Stimulated activated CD4-positive, alpha-beta T cell treated with anti-CD3 and anti-CD28 coated beads, Interleukin-15, amount 100 ng/mL, for 1 hour (primary cell): ENCODE measurements around the gene KCNIP1.
"Not testable (repeated sequence)": the region's sequence is repeated elsewhere in the genome, so short reads cannot be mapped to it uniquely, and the experiment has no call there.

ENCODE experiments used
- DNase-seq, 2 donors: peaks; one replicate each; pipeline ENCODE4 v3.0.0-alpha.2; 2020; ENCODE audit warnings: low read depth in 1 of 2, low spot score in 1 of 2

Gene KCNIP1

DNA sequence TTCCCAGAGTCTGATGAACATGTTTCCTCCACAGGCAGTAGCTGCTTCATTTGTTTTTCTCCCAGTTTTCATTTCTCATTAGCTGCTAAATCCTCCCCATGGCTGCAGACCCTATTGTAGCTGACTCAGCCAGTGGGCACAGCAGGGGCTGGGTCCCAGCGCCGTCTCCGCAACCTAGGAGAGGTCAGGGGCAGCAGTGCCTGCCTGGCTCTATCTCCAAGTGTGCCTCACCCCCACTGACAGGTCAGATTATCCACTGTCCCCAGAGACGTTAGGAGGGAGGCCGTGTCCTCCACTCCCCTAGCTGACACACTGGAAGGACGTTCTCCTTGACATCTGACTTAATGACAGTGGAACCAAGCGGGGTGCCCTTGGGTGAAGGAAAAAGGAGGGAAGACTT lies 31.1 kb downstream of the KCNIP1 start:
- no peak for DNase-seq

- DNase-seq, result no peak
Measured at GRCh38 chr5:170536525-170536924, 32.7 kb downstream of the KCNIP1 start.

GRCh38 chr5:170537451-170538095 lies 33.8 kb downstream of the KCNIP1 start:
- DNase-seq, result no peak

DNA sequence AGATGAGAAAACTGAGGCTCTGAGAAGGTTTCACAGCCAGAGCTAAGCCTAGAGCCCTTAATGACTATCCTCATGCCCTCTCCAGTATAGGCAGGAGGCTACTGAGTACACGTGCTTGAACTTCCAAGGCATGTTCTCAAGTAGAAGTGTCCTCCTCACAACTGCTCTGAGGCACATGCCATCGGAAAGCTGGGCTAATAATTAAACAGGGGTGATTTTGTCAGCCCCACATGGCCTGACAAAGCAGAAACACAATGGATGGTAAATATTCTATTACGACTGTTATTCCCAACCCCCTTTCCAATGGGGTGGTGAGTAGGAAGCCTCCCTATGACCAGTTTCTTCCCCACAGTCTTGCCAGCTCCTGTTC lies 34.3 kb downstream of the KCNIP1 start:
- no peak for DNase-seq

GRCh38 chr5:170538696-170539586 lies 35.1 kb downstream of the KCNIP1 start:
- no peak for DNase-seq

DNA sequence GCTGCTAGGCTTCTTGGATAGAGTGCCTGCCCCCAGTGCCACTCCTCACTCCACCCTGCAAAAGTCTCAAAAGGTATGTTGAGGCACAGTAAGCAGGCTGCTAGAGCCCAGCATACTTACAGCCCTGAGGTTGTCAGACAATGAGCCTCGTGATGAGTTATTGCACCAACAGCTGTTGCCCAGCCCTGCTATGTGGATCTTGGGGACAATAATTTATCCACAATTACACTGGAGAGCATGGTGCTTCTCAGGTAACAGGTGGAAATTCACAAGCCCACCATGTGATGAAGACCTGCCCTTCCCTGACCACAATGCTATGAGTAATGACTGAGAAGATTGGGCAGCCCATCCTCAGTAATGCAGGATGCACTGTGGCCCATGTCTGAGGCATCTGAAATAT lies 36.5 kb downstream of the KCNIP1 start:
- DNase-seq, result no peak

- no peak for DNase-seq
Measured at GRCh38 chr5:170541146-170541769, 37.4 kb downstream of the KCNIP1 start.

DNA sequence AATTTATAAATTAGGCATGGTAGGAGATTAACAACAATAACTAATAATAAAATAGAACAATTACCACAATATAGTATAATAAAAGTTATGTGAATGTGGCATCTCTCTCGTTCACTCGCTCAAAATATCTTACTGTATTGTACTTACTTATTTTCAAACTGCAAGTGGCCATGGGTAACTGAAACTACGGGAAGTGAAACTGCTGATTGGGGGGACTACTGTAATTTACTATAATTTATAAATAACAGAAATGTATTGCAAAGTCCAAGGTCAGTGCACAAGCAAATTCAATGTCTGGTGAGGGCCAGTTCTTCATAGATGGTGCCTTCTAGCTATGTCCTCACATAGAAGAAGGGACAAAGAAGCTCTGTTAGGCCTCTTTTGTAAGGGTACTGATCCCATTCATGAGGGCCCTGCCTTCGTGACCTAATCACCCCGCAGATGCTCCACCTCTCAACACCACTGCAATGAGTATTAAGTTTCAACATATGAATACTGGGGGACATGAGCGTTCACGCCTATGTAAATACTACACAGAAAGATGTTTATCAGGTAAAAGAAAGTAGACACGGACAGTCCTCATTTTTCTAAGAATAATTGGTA lies 39.0 kb downstream of the KCNIP1 start:
- DNase-seq, result no peak

GRCh38 chr5:170545313-170545712 lies 41.5 kb downstream of the KCNIP1 start:
- DNase-seq, result no peak

- DNase-seq, result no peak
Measured at GRCh38 chr5:170545811-170546210, 42.0 kb downstream of the KCNIP1 start.

- DNase-seq, result no peak
Measured at GRCh38 chr5:170546282-170546681, 42.5 kb downstream of the KCNIP1 start.

- not testable (repeated sequence) for DNase-seq
Measured at GRCh38 chr5:170550382-170550781, 46.6 kb downstream of the KCNIP1 start.

DNA sequence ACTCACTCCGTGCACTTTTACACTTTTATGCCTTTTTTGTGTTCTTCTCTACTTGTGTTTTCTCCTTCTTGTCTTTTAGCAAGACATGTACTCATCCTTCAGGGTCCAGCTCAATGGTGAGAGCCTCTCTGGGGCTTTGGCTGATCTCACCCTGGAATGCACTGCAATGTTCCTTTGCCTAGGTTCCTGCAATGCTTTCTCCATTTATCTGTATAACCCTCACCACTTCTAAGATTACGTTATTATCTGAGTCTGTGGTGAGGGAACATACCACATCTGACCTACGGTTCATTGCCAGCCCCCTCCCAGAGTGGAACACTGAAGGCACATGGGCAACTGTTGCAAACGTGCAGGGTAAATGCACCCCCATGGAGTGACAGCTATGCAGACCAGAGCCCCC lies 47.3 kb downstream of the KCNIP1 start:
- DNase-seq, result no peak

GRCh38 chr5:170551622-170552021 lies 47.8 kb downstream of the KCNIP1 start:
- no peak for DNase-seq

- DNase-seq, result no peak
Measured at GRCh38 chr5:170552621-170553115, 48.8 kb downstream of the KCNIP1 start.

DNA sequence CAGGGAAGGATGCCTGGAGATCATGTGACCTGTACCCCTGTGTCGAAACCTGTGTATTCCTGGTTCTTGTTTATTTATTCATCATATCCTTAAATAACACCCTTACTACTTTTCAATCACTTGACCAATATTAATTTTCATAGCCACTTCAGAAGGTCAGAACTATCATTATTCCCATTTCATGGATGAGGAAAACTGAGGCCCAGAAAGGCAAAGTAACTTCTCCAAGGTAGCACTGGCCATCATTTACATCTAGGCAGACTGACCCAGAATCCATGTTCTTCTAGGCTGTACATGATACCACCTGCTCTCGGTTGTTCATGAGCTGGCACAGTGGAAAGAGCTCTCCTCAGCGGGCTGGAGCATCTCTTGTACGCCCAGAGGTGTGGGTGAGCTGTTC lies 49.4 kb downstream of the KCNIP1 start:
- no peak for DNase-seq

GRCh38 chr5:170554521-170555267 lies 50.9 kb downstream of the KCNIP1 start:
- DNase-seq, result no peak

DNA sequence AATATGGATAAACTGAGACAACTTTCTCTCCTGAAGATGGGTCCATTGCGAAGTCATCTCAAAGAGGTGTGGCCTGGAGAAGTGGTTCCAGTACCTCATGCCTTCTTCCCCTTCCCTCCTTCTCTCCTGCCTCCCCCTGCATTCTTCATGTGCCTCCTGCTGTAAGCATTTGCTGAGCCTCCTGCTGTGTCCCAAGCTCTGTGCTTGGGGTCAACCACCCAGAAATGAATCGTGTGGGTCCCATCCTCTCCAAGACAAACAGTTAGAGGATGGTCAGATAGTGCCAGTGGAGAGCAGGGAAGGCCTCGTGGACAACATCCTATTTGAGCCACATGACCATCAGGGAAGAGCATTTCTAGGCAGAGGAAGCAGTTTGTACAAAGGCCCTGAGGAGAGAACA lies 53.5 kb downstream of the KCNIP1 start:
- no peak for DNase-seq

- DNase-seq, result no peak
Measured at GRCh38 chr5:170559296-170559695, 55.5 kb downstream of the KCNIP1 start.

DNA sequence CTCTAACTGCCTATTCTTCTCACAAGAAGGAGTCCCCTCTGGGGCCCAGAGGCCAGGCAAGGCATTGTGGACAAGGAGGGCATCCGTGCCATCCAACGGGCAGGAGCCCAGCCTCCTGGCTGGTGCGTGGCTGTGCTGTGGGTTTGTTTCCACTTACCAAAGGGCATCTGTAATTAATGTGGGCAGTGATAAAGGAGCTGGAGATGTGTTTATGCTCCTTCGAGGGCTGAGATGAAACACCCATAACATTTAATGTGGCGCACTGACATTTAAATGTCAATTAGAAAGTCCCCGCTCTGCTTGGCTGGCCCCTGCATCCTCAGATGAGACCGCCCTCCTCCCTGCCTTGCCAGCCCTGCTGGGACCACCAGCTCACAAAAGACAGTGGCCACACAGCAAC lies 57.1 kb downstream of the KCNIP1 start:
- DNase-seq, result no peak
